OCI-LY1 (cell line): ENCODE results near the gene PLD1.

Experiments used
- CTCF ChIP-seq: fragments of 200-600 bp; sonication (generic), shearing (Covaris generic); IDR thresholded peaks from 2 replicates; pipeline ENCODE4 v1.5.1; 2017; ENCODE audit warnings: mild to moderate bottlenecking, antibody characterized with exemption, low read length, moderate library complexity, mixed read lengths
- EZH2 ChIP-seq: fragments of 200-600 bp; sonication (generic), shearing (Covaris generic); IDR thresholded peaks from 2 replicates; pipeline ENCODE4 v1.8.0; 2017; ENCODE audit warnings: borderline replicate concordance, mixed run types, mild to moderate bottlenecking, antibody characterized with exemption, low read length, moderate library complexity, mixed read lengths

GRCh38 chr3:171682743-171683142 is 127.5 kb downstream of the PLD1 start:
- no peak for TF ChIP-seq CTCF
- TF ChIP-seq EZH2: no peak
